H9 (cell line): Measurements from ENCODE around the gene FAM219A. TPM values are rescaled to one million over a fixed set of nuclear protein-coding genes. Genes with fewer than 3 reads are reported as not detected.
"Not testable (repeated sequence)": the region's sequence is repeated elsewhere in the genome, so short reads cannot be mapped to it uniquely, and the experiment has no call there.

Experiments used
- DNase-seq: peaks from one replicate; pipeline ENCODE4 v3.0.0-alpha.2; 2017
- H2AFZ ChIP-seq: one replicate; pipeline ENCODE4 v1.6.1; 2013; ENCODE audit warnings: mild to moderate bottlenecking, low read length, control low read depth, moderate library complexity
- H2AK5ac ChIP-seq: 2 replicates; pipeline ENCODE4 v1.6.1; 2013; ENCODE audit warnings: low read length, control low read depth, mixed read lengths; ENCODE audit not compliant: insufficient read length
- H2BK120ac ChIP-seq: one replicate; pipeline ENCODE4 v1.6.1; 2013; ENCODE audit warnings: low read depth, mild to moderate bottlenecking, low read length, control low read depth, inconsistent platforms; ENCODE audit not compliant: poor library complexity, severe bottlenecking
- H2BK12ac ChIP-seq: 2 replicates; pipeline ENCODE4 v1.6.1; 2013; ENCODE audit warnings: low read length, control low read depth, mixed read lengths, low read depth; ENCODE audit not compliant: insufficient read length
- H2BK15ac ChIP-seq: 2 replicates; pipeline ENCODE4 v1.6.1; 2013; ENCODE audit warnings: low read depth, low read length, control low read depth
- H2BK20ac ChIP-seq: one replicate; pipeline ENCODE4 v1.6.1; 2013; ENCODE audit warnings: low read depth, mild to moderate bottlenecking, low read length, control low read depth, inconsistent platforms; ENCODE audit not compliant: poor library complexity, severe bottlenecking
- H2BK5ac ChIP-seq: 2 replicates; pipeline ENCODE4 v1.6.1; 2013; ENCODE audit warnings: low read length, control low read depth, mixed read lengths; ENCODE audit not compliant: insufficient read length
- H3K14ac ChIP-seq: 2 replicates; pipeline ENCODE4 v1.6.1; 2013; ENCODE audit warnings: low read length, control low read depth; ENCODE audit not compliant: insufficient read depth
- H3K18ac ChIP-seq: 2 replicates; pipeline ENCODE4 v1.6.1; 2013; ENCODE audit warnings: low read depth, mild to moderate bottlenecking, mixed read lengths, low read length, control low read depth; ENCODE audit not compliant: insufficient read length
- H3K23ac ChIP-seq: 2 replicates; pipeline ENCODE4 v1.6.1; 2013; ENCODE audit warnings: low read length, control low read depth, mixed read lengths, low read depth; ENCODE audit not compliant: insufficient read length
- H3K23me2 ChIP-seq: 2 replicates; pipeline ENCODE4 v1.6.1; 2013; ENCODE audit warnings: low read depth, mild to moderate bottlenecking, mixed read lengths, low read length, control low read depth; ENCODE audit not compliant: insufficient read length, poor library complexity, severe bottlenecking
- H3K27ac ChIP-seq: 2 replicates; pipeline ENCODE4 v1.5.1; 2013; ENCODE audit warnings: low read length, control low read depth, mixed read lengths, low read depth; ENCODE audit not compliant: insufficient read length
- H3K27me3 ChIP-seq: 2 replicates; pipeline ENCODE4 v1.6.1; 2013; ENCODE audit warnings: low read length, control low read depth, inconsistent platforms; ENCODE audit not compliant: insufficient read depth
- H3K4ac ChIP-seq: 2 replicates; pipeline ENCODE4 v1.6.1; 2013; ENCODE audit warnings: low read depth, mild to moderate bottlenecking, control low read depth, inconsistent platforms, low read length, moderate library complexity
- H3K4me1 ChIP-seq: 2 replicates; pipeline ENCODE4 v1.6.1; 2013; ENCODE audit warnings: low read length, control low read depth, inconsistent platforms; ENCODE audit not compliant: insufficient read depth
- H3K4me2 ChIP-seq: 2 replicates; pipeline ENCODE4 v1.6.1; 2013; ENCODE audit warnings: low read length, control low read depth, mixed read lengths; ENCODE audit not compliant: insufficient read length, insufficient read depth
- H3K56ac ChIP-seq: 2 replicates; pipeline ENCODE4 v1.6.1; 2013; ENCODE audit warnings: low read depth, mild to moderate bottlenecking, mixed read lengths, low read length, control low read depth; ENCODE audit not compliant: insufficient read length
- H3K79me1 ChIP-seq: 2 replicates; pipeline ENCODE4 v1.6.1; 2013; ENCODE audit warnings: low read depth, mild to moderate bottlenecking, moderate library complexity, low read length, control low read depth, inconsistent platforms; ENCODE audit not compliant: insufficient read depth, poor library complexity, severe bottlenecking
- H3K79me2 ChIP-seq: 2 replicates; pipeline ENCODE4 v1.6.1; 2013; ENCODE audit warnings: low read length, control low read depth, inconsistent platforms; ENCODE audit not compliant: insufficient read depth
- H3K9ac ChIP-seq: 2 replicates; pipeline ENCODE4 v1.6.1; 2013; ENCODE audit warnings: low read length, control low read depth, mixed read lengths; ENCODE audit not compliant: insufficient read length; ENCODE audit errors: extremely low read depth
- H3K9me3 ChIP-seq: one replicate; pipeline ENCODE4 v1.6.1; 2013; ENCODE audit warnings: low read depth, low read length, inconsistent platforms; ENCODE audit not compliant: control insufficient read depth
- H3T11ph ChIP-seq: one replicate; pipeline ENCODE4 v1.6.1; 2013; ENCODE audit warnings: mild to moderate bottlenecking, low read length, control low read depth, inconsistent platforms
- H4K20me1 ChIP-seq: one replicate; pipeline ENCODE4 v1.6.1; 2013; ENCODE audit not compliant: control insufficient read depth, insufficient read length, insufficient read depth
- H4K5ac ChIP-seq: 2 replicates; pipeline ENCODE4 v1.6.1; 2013; ENCODE audit warnings: low read depth, mild to moderate bottlenecking, mixed read lengths, low read length, control low read depth; ENCODE audit not compliant: insufficient read length
- H4K8ac ChIP-seq: replicated peaks from 2 replicates; pipeline ENCODE4 v1.6.1; 2013; ENCODE audit warnings: low read length, control low read depth, mixed read lengths, low read depth; ENCODE audit not compliant: insufficient read length
- H4K91ac ChIP-seq: 2 replicates; pipeline ENCODE4 v1.6.1; 2013; ENCODE audit warnings: low read depth, mild to moderate bottlenecking, moderate library complexity, mixed read lengths, low read length, control low read depth; ENCODE audit not compliant: insufficient read length
- H3K27ac Mint-ChIP-seq, 3 experiments: 2 replicates in 2 of 3; 3 replicates in 1 of 3; pipeline ENCODE4 v1.8.0; 2020 to 2021; ENCODE audit warnings: mixed read lengths in 3 of 3, mild to moderate bottlenecking in 1 of 3, moderate library complexity in 1 of 3
- H3K27me3 Mint-ChIP-seq: 2 replicates; pipeline ENCODE4 v1.8.0; 2021; ENCODE audit warnings: low read depth, mild to moderate bottlenecking, moderate library complexity, mixed read lengths
- H3K36me3 Mint-ChIP-seq, 3 experiments: 2 replicates in 2 of 3; 3 replicates in 1 of 3; pipeline ENCODE4 v1.8.0; 2020 to 2021; ENCODE audit warnings: low read depth in 3 of 3, mixed read lengths in 3 of 3; ENCODE audit not compliant: insufficient read depth in 1 of 3
- H3K4me1 Mint-ChIP-seq, 2 experiments: 2 replicates each; pipeline ENCODE4 v1.8.0; 2020; ENCODE audit warnings: mixed read lengths in 2 of 2
- H3K4me3 Mint-ChIP-seq, 2 experiments: 2 replicates in 1 of 2; 3 replicates in 1 of 2; pipeline ENCODE4 v1.8.0; 2020 to 2021; ENCODE audit warnings: mild to moderate bottlenecking in 2 of 2, mixed read lengths in 2 of 2, moderate library complexity in 1 of 2
- H3K9me3 Mint-ChIP-seq, 2 experiments: 2 replicates in 1 of 2; 3 replicates in 1 of 2; pipeline ENCODE4 v1.8.0; 2020; ENCODE audit warnings: mild to moderate bottlenecking in 2 of 2, mixed read lengths in 2 of 2, moderate library complexity in 1 of 2
- WGBS: extraction: QIAGEN DNeasy Blood & Tissue Kit; methylation state at CpG from one replicate; pipeline ENCODE4 v1.1.7; 2013; ENCODE audit warnings: missing lambda C conversion rate, low lambda C conversion rate, mixed read lengths; ENCODE audit not compliant: insufficient read length; ENCODE audit errors: extremely low coverage; 5-methylcytosine and 5-hydroxymethylcytosine counted together
- total RNA-seq: library from RNA; stranded (reverse); gene quantifications from 2 replicates; pipeline ENCODE4 v1.2.1, GENCODE V29; 2021

The FAM219A gene
- total RNA-seq, 1 experiment from 2014 or later: 16.7 TPM

GRCh38 chr9:34481620-34482019 is 23.2 kb upstream of the FAM219A start:
- H3K9me3 Mint-ChIP-seq, H3K9me3 ChIP-seq, H3K36me3 Mint-ChIP-seq, H3T11ph ChIP-seq, H3K4me1 ChIP-seq, H2BK12ac ChIP-seq, H2BK120ac ChIP-seq, H3K14ac ChIP-seq, H3K56ac ChIP-seq, H2AK5ac ChIP-seq, H3K18ac ChIP-seq, H3K4ac ChIP-seq, H4K8ac ChIP-seq, H3K4me1 Mint-ChIP-seq, H2BK20ac ChIP-seq, H3K4me3 Mint-ChIP-seq, H3K4me2 ChIP-seq, H2AFZ ChIP-seq, H3K23ac ChIP-seq, H3K79me2 ChIP-seq, H4K91ac ChIP-seq, H3K27me3 ChIP-seq, H4K20me1 ChIP-seq, H3K9ac ChIP-seq, H2BK15ac ChIP-seq, DNase-seq, H4K5ac ChIP-seq, H3K27ac ChIP-seq, H3K79me1 ChIP-seq, H2BK5ac ChIP-seq, H3K23me2 ChIP-seq: not testable (repeated sequence)
- peak overlapping the region in 1 of 3 experiments; percentile 66; a peak in 2 of 7 replicates for H3K27ac Mint-ChIP-seq
- no CpG with 5 or more reads among the region's 13 CpGs for WGBS
- peaks cover 11% of the 10 kb centered on the region for H3K27me3 Mint-ChIP-seq
